Prostate gland (tissue), 2 donors: ENCODE measurements around the gene SKAP2. TPM values are rescaled to one million over a fixed set of nuclear protein-coding genes. Genes with fewer than 3 reads are reported as not detected.

Experiments used
- DNase-seq: peaks from one replicate; pipeline ENCODE4 v3.0.0-alpha.2; 2019; ENCODE audit warnings: low spot score
- H3K27ac ChIP-seq, 2 donors: fragments of 200-600 bp; sonication (generic); 2 replicates each; pipeline ENCODE4 v1.5.1; 2017 to 2019
- H3K27me3 ChIP-seq: fragments of 200-600 bp; sonication (generic); replicated peaks from 2 replicates; pipeline ENCODE4 v1.5.1; 2019; ENCODE audit not compliant: insufficient read depth
- H3K36me3 ChIP-seq, 2 donors: fragments of 200-600 bp; sonication (generic); 1 replicate in 1 of 2; 2 replicates in 1 of 2; pipeline versions ENCODE4 v1.5.1 to v1.8.1; 2017 to 2019
- H3K4me1 ChIP-seq: fragments of 200-600 bp; sonication (generic); replicated peaks from 2 replicates; pipeline ENCODE4 v1.5.1; 2019
- H3K4me3 ChIP-seq, 2 donors: fragments of 200-600 bp; sonication (generic); 2 replicates each; pipeline ENCODE4 v1.5.1; 2017 to 2019
- H3K9me3 ChIP-seq: fragments of 200-600 bp; sonication (generic); 2 replicates; pipeline ENCODE4 v1.5.1; 2017
- POLR2A ChIP-seq: fragments of 450-650 bp; IDR thresholded peaks from one replicate; pipeline ENCODE4 v1.6.1; 2016; ENCODE audit warnings: antibody characterized with exemption, mild to moderate bottlenecking
- POLR2AphosphoS5 ChIP-seq: sonication (generic); formaldehyde crosslinking; IDR thresholded peaks from one replicate; pipeline ENCODE4 v1.6.1; 2017; ENCODE audit warnings: antibody characterized with exemption
- WGBS: methylation state at CpG from one replicate; pipeline ENCODE4 v1.1.5; 2018; 5-methylcytosine and 5-hydroxymethylcytosine counted together
- intact Hi-C: fragments of 100-400 bp; cut with DNase I; formaldehyde crosslinking; loops from one replicate; pipeline ENCODE4 v1.14.2; 2022
- total RNA-seq, 2 donors: library from RNA; depleted of rRNA; stranded (reverse); fragments of >200 nt; gene quantifications; one replicate each; pipeline ENCODE4 v1.1.0, GENCODE V29; 2016
- TF ChIP-seq, protein P1 (sequence below), 4 experiments: fragments of 200-600 bp in 2 of 4; fragments of 450-650 bp in 2 of 4; sonication (generic) in 2 of 4; IDR thresholded peaks; 1 replicate in 3 of 4; 2 replicates in 1 of 4; pipeline ENCODE4 v1.5.1; 2016 to 2019; ENCODE audit warnings: antibody characterized with exemption in 4 of 4, mild to moderate bottlenecking in 2 of 4, moderate library complexity in 2 of 4

SKAP2 gene, protein sequence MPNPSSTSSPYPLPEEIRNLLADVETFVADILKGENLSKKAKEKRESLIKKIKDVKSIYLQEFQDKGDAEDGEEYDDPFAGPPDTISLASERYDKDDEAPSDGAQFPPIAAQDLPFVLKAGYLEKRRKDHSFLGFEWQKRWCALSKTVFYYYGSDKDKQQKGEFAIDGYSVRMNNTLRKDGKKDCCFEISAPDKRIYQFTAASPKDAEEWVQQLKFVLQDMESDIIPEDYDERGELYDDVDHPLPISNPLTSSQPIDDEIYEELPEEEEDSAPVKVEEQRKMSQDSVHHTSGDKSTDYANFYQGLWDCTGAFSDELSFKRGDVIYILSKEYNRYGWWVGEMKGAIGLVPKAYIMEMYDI
- 10 to 100 TPM; 16.1 to 25.6 TPM for total RNA-seq

DNA sequence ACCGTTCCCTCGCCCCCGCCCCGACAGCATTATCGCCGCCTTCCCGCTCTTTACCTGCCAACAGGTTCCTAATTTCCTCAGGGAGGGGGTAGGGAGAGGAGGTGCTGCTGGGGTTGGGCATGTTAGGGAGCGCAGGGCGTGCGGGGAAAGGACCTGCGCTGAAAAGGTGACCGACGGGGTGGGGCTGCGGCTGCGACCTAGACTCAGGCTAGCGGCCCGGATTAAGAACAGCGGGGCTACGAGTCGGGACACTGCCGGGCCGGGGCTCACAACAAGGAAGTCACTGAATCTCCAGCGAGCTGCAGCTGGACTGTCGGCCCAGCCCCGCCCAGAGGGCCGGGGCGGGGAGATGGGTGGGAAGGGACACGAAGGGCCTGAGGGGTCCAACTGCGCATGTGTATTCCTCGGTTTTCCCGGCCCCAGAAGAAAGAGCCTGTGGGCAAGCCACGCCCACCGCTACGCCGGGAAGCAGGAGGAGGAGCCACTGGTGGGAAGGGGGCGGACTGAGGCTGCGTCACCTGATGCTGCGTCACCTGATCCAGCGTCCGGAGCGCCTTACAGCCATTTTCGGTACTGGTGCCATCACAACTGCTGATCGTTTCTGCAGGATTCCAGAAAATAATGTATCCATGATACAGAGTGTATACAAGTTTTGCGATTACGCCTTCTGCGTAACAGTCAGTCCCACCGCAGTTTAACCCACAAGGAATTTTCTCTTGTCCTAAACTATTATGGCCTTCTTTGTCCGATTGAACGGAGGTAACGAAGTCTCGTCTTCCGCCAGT lies at the start of gene SKAP2:
Gene SKAP2 (minus strand): TSS at position 282 of the 785 bp plus-strand sequence. CDS start 161 bp downstream, at position 121.
- under 1% methylated on average over 51 of the region's 52 CpGs for WGBS
- H3K36me3 ChIP-seq: no peaks in the 10 kb centered on the region
- H3K9me3 ChIP-seq: no peaks in the 10 kb centered on the region
- H3K4me1 ChIP-seq: no peaks in the 10 kb centered on the region
- peak within 1 kb of the TSS; percentile 78 to 87 for H3K4me3 ChIP-seq
- peak; percentile 99 for DNase-seq
- no peaks in the 10 kb centered on the region for H3K27me3 ChIP-seq
- peak within 1 kb of the TSS; percentile 93 to 97 for H3K27ac ChIP-seq
- intact Hi-C loops: loop anchor here (5.0 to 10.0 kb wide), 4 partner anchors 182 to 490 kb away; partner anchors contain the start of genes HOXA1 and HOXA4
- TF ChIP-seq, protein P1, sequence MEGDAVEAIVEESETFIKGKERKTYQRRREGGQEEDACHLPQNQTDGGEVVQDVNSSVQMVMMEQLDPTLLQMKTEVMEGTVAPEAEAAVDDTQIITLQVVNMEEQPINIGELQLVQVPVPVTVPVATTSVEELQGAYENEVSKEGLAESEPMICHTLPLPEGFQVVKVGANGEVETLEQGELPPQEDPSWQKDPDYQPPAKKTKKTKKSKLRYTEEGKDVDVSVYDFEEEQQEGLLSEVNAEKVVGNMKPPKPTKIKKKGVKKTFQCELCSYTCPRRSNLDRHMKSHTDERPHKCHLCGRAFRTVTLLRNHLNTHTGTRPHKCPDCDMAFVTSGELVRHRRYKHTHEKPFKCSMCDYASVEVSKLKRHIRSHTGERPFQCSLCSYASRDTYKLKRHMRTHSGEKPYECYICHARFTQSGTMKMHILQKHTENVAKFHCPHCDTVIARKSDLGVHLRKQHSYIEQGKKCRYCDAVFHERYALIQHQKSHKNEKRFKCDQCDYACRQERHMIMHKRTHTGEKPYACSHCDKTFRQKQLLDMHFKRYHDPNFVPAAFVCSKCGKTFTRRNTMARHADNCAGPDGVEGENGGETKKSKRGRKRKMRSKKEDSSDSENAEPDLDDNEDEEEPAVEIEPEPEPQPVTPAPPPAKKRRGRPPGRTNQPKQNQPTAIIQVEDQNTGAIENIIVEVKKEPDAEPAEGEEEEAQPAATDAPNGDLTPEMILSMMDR (IDR thresholded peaks at IDR 0.05): no peak
- peak; percentile 88 for TF ChIP-seq POLR2A
- TF ChIP-seq POLR2AphosphoS5: peak; percentile 98

DNA sequence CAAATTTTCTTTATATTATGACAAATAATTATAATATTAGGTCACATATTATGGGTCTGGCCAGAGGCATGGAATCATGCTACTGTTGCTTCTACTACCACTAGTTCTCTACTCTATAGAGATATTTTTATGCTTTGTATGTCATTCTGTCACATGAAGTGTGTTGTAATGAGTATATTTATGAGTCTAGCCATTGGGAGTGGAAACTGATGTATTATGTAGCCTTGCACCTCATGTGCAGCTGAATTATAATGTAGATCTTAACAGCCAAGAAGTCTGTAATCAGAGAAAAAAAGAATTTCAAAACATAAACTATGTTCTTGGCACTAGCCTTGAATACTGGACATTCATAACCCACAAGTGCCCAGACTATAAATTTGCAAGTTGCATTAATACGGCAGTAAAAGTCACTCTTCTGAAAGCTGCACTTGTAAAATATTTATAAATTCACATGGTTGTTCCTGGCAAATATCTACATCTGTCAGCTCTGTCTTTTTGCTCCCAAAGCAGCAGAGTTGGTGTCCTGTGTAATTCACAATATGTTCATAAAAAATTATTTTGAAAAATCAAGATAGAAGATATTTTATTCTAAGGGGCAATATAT lies 48.6 kb upstream of the SKAP2 start:
- Histone ChIP-seq H3K27me3 (no peaks in the 10 kb centered on the region), H3K9me3 (no peaks in the 10 kb centered on the region), H3K36me3 (no peaks in the 10 kb centered on the region), H3K4me3 (no peak overlapping the region), H3K4me1 (no peaks in the 10 kb centered on the region), H3K27ac (no peak overlapping the region)
- TF ChIP-seq POLR2A (no peak), POLR2AphosphoS5 (peak; percentile 10)
- TF ChIP-seq, protein P1 (IDR thresholded peaks at IDR 0.05): no peak
- intact Hi-C loops: no loop called here
- 17% methylated on average over 1 of the region's 1 CpG for WGBS
- no peak for DNase-seq

DNA sequence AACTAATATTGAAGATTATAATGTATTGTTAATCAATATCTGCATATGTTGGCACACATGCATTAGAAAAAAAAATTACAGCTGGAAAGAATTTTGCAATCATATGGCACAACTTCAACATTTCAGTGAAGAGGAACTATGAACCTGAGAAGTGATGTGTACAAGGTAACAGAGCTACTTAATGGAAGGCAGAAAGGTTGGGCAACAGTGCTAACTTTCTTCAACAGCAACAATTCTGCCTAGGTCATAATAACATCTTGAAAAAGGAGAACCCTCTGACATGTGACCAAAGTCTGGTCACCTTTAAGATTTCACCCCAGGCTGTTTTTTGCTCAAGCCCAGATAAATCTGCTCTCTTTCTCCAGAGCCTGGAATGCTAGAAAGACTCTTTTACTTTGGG lies 47.9 kb upstream of the SKAP2 start:
- Histone ChIP-seq H3K36me3 (no peaks in the 10 kb centered on the region), H3K9me3 (no peaks in the 10 kb centered on the region), H3K27ac (no peak overlapping the region), H3K4me3 (no peak overlapping the region), H3K27me3 (no peaks in the 10 kb centered on the region), H3K4me1 (no peaks in the 10 kb centered on the region)
- no peak for DNase-seq
- intact Hi-C loops: no loop called here
- TF ChIP-seq POLR2AphosphoS5 (no peak), POLR2A (no peak)
- TF ChIP-seq, protein P1 (IDR thresholded peaks at IDR 0.05): no peak

DNA sequence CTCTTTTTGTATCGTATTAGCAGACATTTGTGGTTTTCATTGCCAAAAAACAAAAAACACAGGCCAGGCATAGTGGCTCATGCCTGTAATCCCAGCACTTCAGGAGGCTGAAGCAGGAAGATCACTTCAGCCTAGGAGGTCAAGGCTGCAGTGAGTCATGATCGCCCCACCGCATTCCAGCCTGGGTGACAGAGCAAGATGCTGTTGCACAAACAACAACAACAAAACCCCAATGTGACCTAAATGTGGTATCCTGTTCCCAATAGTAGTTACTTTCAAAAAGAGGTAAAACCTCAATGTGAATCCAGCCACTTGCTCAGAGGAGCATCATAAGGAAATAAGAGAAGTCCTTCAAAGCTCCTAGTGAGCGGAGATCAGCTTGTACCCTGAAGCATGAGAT lies 45.8 kb upstream of the SKAP2 start:
- no peak overlapping the region for H3K27ac ChIP-seq

More for the DNA sequence above, 45.8 kb upstream of the SKAP2 start:
- Histone ChIP-seq H3K36me3 (no peaks in the 10 kb centered on the region), H3K4me1 (no peaks in the 10 kb centered on the region), H3K9me3 (no peaks in the 10 kb centered on the region), H3K27me3 (no peaks in the 10 kb centered on the region), H3K4me3 (no peak overlapping the region)
- DNase-seq: no peak
- intact Hi-C loops: no loop called here
- 89% methylated on average over 4 of the region's 4 CpGs for WGBS
- no peak for TF ChIP-seq POLR2A
- TF ChIP-seq, protein P1 (IDR thresholded peaks at IDR 0.05): no peak
